Mesangial cell (primary cell): Measurements from ENCODE around the gene KARS1. TPM values are rescaled to one million over a fixed set of nuclear protein-coding genes. Genes with fewer than 3 reads are reported as not detected.

Experiments used
- total RNA-seq: library from RNA; depleted of rRNA; stranded (reverse); fragments of >200 nt; gene quantifications from 2 replicates; pipeline ENCODE4 v1.2.3, GENCODE V29; 2015

Gene KARS1
- 110 and 161 TPM in 2 replicates for total RNA-seq

DNA sequence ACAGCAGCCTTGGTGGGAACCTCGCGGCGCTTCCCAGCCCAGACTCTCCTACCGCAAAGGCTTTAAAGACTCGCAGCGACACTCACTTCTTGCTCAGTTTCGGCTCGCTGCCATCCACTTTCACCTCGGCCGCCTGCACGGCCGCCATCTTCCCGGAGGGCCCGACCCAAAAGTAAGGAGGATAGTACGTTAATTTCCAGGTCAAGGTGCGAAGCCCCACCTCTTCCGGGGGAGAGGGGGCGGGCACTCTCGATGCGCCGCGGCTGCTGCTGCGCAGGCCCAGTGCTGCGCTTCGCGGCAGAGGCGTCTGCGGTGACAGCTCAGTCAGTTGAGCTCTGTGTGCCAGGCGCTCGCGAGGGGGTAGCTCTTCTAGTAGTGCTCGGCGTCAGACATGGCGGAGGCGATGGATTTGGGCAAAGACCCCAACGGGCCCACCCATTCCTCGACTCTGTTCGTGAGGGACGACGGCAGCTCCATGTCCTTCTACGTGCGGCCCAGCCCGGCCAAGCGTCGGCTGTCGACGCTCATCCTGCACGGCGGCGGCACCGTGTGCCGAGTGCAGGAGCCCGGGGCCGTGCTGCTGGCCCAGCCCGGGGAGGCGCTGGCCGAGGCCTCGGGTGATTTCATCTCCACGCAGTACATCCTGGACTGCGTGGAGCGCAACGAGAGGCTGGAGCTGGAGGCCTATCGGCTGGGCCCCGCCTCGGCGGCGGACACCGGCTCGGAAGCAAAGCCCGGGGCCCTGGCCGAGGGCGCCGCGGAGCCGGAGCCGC, at the start of gene KARS1, which contains the start of gene TERF2IP:
TSS of gene KARS1 (minus strand) at position 174 of the 773 bp plus-strand sequence. CDS start at position 148, 26 bp downstream.
TSS of gene TERF2IP (plus strand) at position 282 of the 773 bp plus-strand sequence. CDS start at position 392, 110 bp downstream.

DNA sequence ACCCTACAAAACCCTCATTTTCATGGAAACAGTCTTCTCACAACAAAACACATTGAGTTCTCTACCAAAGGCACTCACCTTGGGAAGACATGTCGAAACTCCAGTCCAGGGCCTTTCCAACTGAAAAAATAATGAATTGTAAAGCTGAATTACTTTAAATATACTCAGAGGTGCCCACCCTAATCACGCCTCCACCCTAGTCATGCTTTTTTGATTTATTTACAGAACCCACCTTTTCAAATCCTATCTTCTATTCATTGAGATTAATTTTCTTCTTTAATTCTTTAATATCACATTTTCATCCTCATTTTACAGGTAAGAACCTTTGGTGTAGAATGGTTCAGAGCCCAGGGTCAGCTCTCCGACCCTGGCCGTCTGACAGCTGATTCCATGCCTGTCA, 29.4 kb upstream of the KARS1 start, which contains the start of gene CPHXL2:
TSS of gene CPHXL2 (minus strand) at position 101 of the 400 bp plus-strand sequence. CDS start at position 91, 10 bp downstream.

DNA sequence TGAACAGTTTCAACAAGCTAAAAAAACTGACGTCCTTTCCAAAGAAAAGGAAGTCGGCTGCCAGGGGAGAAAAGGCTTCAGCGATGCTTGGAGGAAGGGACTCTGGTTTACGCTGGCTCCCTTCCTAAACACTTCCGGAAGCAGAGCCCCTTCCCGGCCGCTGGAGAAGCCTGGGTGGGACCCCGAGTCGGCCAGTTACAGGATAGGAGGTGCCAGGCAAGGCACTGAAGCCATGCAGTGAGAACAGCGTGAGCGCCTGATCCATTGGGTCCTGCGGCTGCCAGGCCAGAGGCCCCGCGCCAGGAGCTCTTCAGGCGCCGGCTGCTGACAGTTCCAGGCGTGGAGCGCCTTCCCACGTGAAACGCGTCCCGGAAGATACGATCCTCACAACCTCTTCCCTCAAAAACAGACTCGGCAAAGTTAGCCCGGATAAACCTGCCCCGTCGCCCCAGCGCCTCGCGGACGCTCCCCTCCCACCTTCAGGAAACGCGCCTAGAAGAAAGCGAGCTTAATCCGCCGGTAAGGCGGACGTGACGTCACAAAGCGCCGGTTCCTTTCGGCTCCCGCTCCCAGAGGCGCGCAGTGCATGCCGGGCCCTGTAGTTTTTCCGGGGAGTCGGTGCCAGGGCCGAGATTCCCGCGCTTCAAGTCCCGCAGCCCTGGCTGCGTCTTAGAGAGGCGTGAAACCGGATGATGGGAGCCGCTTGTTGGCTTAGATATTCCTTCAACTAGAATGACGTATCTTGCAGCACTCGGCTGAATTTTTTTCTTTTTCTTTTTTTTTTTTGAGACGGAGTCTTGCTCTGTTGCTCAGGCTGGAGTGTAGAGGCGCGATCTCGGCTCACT, 24.5 kb downstream of the KARS1 start, which contains the start of gene ADAT1:
TSS of gene ADAT1 (minus strand) at position 521 of the 845 bp plus-strand sequence. CDS start 2,482 bp downstream, outside the sequence.

Other genes with a start within 250 kb of the KARS1 start
- 15.0 and 16.3 TPM in 2 replicates for gene CFDP1, start 214.2 kb downstream of the KARS1 start, total RNA-seq
- 8.6 and 11.7 TPM in 2 replicates for gene TMEM170A, start 183.0 kb downstream of the KARS1 start, total RNA-seq
- 0.89 and 2.8 TPM in 2 replicates for gene CHST6, start 152.2 kb downstream of the KARS1 start, total RNA-seq
- gene CHST5, start 111.6 kb downstream of the KARS1 start, total RNA-seq = not detected in 2 replicates
- gene TMEM231, start 91.4 kb downstream of the KARS1 start, total RNA-seq = 14.0 and 24.0 TPM in 2 replicates
- gene GABARAPL2, start 81.3 kb downstream of the KARS1 start, total RNA-seq = 30.6 and 32.6 TPM in 2 replicates
- 35.9 and 55.6 TPM in 2 replicates for gene ADAT1, start 24.4 kb downstream of the KARS1 start, total RNA-seq
- 21.8 and 38.3 TPM in 2 replicates for gene TERF2IP, start 108 bp upstream of the KARS1 start, total RNA-seq
- not detected in 2 replicates for gene CPHXL2, start 29.3 kb upstream of the KARS1 start, total RNA-seq
- not detected in 2 replicates for gene DUXB, start 53.8 kb upstream of the KARS1 start, total RNA-seq
- gene CPHXL, start 78.8 kb upstream of the KARS1 start, total RNA-seq = not detected in 2 replicates